Measurements from ENCODE around the gene POM121. TPM values are rescaled to one million over a fixed set of nuclear protein-coding genes. Genes with fewer than 3 reads are reported as not detected.
"Not testable (repeated sequence)": the region's sequence is repeated elsewhere in the genome, so short reads cannot be mapped to it uniquely, and the experiment has no call there.

Gene POM121
- total RNA-seq, 6 donors from 2014 or later = 25.5 to 37.2 (median 32.8) TPM

DNA sequence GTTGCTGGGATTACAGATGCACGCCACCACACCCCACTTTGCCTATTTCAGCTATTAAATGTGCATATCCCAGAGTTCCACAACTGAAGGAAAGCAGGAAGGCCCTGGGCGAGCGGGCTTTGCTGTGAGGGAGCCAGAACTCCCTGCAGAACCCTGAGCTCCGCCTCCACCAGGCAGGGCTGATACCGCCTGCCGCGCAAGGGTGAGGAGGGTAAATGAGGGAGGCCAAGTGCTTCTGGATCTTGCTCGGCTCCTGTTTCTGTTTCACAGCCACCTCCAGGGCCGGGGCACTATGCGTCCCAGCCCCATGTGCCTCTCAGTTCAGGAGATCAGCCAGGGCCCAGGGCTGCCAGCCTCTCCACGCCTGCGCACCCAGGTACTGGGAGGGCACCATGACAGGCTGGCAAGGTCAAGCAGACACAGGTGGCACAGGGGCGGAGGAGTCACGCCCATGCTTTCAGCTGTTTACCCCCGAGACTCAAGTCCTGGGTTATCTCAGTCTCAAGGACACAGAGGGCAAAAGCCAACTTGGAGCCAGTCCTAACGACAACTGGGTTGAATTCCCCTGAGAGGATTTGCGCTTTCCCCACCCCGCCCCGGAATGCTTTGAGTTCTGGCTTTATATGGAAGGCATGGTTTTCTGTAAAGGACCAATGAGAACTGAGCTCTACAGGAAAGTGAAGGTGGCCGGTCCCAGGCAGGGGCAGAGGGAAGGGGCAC is 35.9 kb downstream of the POM121 start:
- no CpG with 5 or more reads among the region's 20 CpGs for WGBS, 2 donors
- peak; percentile 57 to 90 for ATAC-seq (ENCODE audit: low FRiP score in 2 of 2)

DNA sequence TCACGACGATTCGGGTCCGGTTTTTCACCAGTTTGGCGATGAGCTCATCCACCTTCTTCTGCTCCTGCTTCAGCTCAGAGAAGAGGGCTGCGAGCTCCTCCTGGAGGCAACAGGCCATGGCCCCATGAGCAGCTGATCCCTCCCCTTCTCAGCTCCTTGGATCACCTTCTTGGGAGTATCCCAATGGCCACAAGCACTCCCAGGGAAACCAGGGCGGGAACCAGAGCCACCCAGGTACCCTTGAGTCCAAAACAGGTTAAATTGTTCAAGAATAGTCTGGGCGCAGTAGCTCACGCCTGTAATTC is 36.4 kb downstream of the POM121 start:
- not testable (repeated sequence) for DNase-seq, H3K9me3 ChIP-seq, H3K36me3 ChIP-seq, H3K4me1 ChIP-seq, H3K4me3 ChIP-seq, H3K27ac ChIP-seq, H3K27me3 ChIP-seq
- ATAC-seq (ENCODE audit: low FRiP score in 2 of 2) = peak in 1 of 2 donors; percentile 54
- no CpG with 5 or more reads among the region's 9 CpGs for WGBS, 2 donors

More for the DNA sequence above, 35.9 kb downstream of the POM121 start:
- H3K27ac ChIP-seq, H3K27me3 ChIP-seq, H3K4me3 ChIP-seq, H3K9me3 ChIP-seq, H3K4me1 ChIP-seq, DNase-seq, H3K36me3 ChIP-seq: not testable (repeated sequence)

DNA sequence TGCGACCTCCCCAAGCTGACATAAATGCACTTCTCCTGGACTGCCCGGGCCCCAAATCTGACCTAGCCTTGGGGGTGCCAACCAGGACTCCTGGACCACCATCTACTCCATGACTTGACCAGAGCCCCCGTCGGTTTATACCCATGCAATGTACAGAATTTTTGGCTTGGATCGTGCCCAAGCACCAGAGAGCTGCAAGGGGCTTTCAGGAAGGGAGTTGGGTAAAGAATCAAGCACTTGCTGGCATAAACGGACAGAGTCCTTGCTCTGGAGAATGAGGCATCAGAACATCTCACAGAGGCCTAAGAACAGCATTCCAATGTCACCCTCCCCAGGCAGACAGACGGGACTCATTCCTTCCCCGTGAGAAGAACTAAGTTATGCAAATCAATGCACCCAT is 38.2 kb downstream of the POM121 start:
- not testable (repeated sequence) for H3K36me3 ChIP-seq; H3K27me3 ChIP-seq; DNase-seq; ATAC-seq (ENCODE audit: low FRiP score in 2 of 2); H3K9me3 ChIP-seq; H3K4me1 ChIP-seq; H3K27ac ChIP-seq; H3K4me3 ChIP-seq
- 84% methylated on average over 3 of the region's 8 CpGs; no CpG with 5 or more reads in 1 of the 2 donors for WGBS, 2 donors

DNA sequence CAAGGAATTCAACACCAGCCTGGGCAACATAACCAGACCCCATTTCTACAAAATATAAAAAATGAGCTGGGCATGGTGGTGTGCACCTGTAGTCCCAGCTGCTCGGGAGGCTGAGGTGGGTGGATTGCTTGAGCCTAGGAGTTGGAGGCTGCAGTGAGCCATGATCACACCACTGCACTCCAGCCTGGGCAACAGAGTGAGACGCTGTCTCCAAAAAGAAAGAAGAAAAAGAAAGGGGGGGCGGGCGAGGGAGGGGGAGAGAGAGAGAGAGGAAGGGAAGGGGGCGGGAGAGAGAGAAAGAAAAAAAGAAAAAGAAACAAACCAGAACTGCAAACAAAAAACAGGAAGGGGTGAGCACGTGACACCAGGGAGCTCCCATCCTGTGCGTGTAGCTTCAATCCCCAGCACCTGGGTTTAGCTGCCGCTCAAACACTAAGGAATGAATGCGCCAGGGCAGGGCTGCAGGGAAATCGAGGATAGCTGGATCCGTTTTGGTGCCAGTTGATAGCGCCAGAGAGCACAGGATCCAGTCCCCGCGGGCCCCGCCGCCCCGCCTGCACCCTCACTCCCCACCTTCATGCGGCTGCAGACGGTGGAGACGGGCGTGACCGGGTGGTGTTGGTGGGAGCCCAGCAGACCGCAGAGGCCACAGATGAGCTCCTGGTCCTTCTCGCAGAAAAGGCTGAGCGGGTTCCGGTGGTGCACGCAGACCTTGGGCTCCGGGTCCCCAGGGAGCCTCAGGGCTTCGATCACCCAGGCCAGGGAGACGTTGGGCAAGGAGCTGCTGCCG is 40.5 kb downstream of the POM121 start:
- H3K27me3 ChIP-seq, DNase-seq, H3K36me3 ChIP-seq, H3K9me3 ChIP-seq, H3K27ac ChIP-seq, H3K4me1 ChIP-seq, H3K4me3 ChIP-seq: not testable (repeated sequence)
- no CpG with 5 or more reads among the region's 31 CpGs for WGBS, 2 donors
- ATAC-seq (ENCODE audit: low FRiP score in 2 of 2) = peak in 1 of 2 donors; percentile 27

DNA sequence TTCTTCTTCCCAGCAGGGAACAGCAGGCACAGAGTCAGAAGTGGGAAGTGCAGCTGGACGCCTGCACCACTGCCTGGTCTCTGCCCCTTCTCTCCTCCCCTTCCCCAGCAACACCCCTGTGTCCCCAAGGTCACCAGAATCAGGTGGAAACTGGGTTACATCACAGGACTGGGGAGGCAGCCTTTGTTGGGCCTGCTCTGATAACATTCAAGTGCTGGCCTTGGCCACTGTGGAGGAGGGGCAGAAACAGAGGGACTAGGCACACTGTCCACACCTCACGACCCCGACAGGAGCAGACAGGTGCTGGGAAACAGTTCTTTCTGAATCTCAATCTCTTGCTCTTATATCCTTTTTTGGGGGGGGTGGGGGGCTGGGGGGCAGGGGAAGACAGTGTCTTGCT is 42.0 kb downstream of the POM121 start:
- not testable (repeated sequence) for H3K4me3 ChIP-seq, H3K36me3 ChIP-seq, H3K4me1 ChIP-seq, H3K27ac ChIP-seq, H3K9me3 ChIP-seq, H3K27me3 ChIP-seq, DNase-seq
- 83 to 86% methylated on average over 2 of the region's 3 CpGs for WGBS, 2 donors
- ATAC-seq (ENCODE audit: low FRiP score in 2 of 2) = peak in 1 of 2 donors; percentile 20

DNA sequence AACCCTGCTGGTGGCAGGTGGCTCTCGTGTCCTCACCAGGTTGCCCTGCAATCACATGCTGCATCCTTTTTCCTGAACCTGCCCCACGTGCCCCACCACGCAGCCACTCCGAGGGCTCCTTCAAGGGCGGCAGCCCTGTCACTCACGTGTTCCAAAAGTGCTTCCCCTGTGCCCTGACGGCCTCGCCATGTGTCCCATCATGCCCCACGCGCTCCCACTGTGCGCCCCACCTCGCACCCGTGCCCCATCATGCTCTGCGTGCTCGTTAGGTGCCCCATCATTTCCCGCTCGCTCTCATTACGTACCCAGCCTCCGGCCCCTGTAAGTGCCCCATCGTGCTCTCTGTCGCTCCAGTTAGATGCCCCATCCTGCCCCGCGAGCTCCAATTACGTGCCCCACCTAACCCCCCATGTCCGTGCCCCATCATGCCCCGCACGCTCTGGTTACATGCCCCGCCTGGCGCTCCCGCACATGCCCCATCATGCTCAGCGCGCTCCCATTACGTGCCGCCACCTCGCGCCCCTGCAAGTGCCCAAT is 44.2 kb downstream of the POM121 start, which contains the start of gene TRIM74:
TRIM74 (minus strand) TSS at position 487 of the 537 bp plus-strand sequence. CDS start 3,309 bp downstream, outside the sequence.
- H3K27me3 ChIP-seq, H3K4me3 ChIP-seq, H3K36me3 ChIP-seq, H3K27ac ChIP-seq, H3K9me3 ChIP-seq, H3K4me1 ChIP-seq: not testable (repeated sequence)
- ATAC-seq (ENCODE audit: low FRiP score in 2 of 2) = peak in 1 of 2 donors; percentile 11
- DNase-seq = peak in 1 of 2 donors; percentile 78
- WGBS, 2 donors = 56 to 73% methylated on average over 5 to 13 of the region's 36 CpGs

DNA sequence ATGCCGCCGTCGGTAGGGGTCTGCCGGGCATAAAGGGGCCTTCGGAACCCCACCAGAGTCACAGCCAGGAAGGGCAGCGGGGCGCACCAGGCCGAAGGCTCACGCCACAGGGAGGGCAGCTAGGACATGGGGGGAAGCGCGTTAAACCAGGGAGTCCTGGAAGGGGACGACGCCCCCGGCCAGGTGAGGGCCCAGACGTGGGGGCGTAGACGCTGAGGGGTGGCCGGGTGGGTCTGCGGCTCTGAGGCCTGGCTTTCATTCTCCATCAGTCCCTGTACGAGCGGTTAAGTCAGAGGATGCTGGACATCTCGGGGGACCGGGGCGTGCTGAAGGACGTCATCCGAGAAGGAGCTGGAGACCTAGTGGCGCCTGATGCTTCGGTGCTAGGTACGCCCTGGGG is 44.8 kb downstream of the POM121 start:
- DNase-seq = peak in 1 of 2 donors; percentile 48

DNA sequence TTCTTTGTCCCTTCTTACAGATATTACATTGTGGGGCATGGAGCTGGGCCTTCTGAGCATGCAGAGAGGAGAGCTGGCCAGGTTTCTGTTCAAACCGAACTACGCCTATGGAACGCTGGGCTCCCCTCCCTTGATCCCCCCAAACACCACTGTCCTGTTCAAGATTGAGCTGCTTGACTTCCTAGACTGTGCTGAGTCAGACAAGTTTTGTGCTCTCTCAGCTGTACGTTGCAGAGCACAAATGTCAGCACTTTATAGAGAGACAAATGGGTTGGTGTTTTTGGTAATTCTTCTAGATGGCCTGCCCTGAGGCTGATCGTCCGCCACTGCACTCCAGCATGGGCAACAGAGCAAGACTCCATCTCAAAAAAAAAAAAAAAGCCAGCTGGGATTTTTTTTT is 46.6 kb downstream of the POM121 start:
- no CpG with 5 or more reads among the region's 6 CpGs for WGBS, 2 donors
- not testable (repeated sequence) for DNase-seq; H3K36me3 ChIP-seq; H3K4me3 ChIP-seq; ATAC-seq (ENCODE audit: low FRiP score in 2 of 2); H3K4me1 ChIP-seq; H3K27ac ChIP-seq; H3K27me3 ChIP-seq; H3K9me3 ChIP-seq

More for the DNA sequence above, 44.8 kb downstream of the POM121 start:
- not testable (repeated sequence) for H3K4me1 ChIP-seq; H3K4me3 ChIP-seq; H3K27me3 ChIP-seq; ATAC-seq (ENCODE audit: low FRiP score in 2 of 2); H3K9me3 ChIP-seq; H3K36me3 ChIP-seq; H3K27ac ChIP-seq
- WGBS, 2 donors = no CpG with 5 or more reads among the region's 29 CpGs

DNA sequence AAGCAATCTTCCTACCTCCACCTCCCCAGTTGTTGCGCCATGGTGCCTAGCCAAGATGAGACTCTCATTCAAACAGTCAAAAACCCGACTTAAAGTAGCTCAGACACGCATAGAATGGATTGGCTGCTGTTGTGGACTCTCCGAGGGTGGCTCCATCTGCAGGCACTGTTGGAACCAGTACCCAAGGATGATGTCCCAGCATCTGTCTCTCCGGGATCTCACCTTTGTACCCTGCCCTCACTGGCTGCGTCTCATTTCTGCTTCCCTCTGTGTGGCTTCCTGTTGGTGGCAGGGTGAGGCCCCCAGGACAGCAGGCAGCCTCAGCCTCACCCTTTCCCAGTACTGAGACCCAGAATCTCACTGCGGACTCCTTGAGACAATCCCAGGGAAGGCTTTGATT is 49.9 kb downstream of the POM121 start:
- H3K27ac ChIP-seq; H3K4me1 ChIP-seq; H3K36me3 ChIP-seq; H3K27me3 ChIP-seq; DNase-seq; ATAC-seq (ENCODE audit: low FRiP score in 2 of 2); H3K9me3 ChIP-seq; H3K4me3 ChIP-seq: not testable (repeated sequence)
- WGBS, 2 donors = no CpG with 5 or more reads among the region's 7 CpGs

DNA sequence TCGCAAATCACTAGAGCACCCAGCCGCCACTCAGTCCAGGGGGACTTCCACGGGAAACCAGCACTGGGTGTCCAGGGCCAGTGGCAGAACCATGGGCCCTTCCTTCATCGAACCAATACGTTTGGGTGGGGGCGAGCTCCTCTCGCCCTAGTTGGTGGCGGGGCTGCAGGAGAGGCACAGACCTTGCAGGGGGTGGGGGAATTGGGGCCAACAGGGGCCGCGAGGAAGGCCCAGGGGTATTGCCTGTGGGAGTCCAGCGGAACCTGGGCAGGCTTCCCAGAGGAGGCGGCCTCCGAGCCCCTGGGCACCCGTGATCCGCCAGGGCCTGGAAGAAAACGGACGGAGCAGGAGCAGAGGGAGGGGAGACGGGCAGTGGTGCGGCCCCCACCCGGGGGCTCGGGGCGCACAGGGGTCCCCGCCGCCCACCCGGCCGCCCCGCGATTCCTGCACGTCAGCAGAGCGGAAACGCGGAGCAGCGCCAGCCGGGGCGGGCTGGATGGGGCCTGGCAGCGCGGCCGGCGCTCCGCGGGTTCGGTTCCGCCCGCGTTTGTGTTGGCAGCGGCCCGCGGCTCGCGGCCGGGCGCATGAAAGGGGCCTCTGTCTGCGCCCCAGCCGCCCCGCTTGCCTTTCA is 50.9 kb downstream of the POM121 start:
- not testable (repeated sequence) for H3K4me1 ChIP-seq, H3K36me3 ChIP-seq, H3K27ac ChIP-seq, H3K4me3 ChIP-seq, H3K27me3 ChIP-seq, H3K9me3 ChIP-seq
- DNase-seq (peak in 1 of 2 donors; percentile 63), ATAC-seq (ENCODE audit: low FRiP score in 2 of 2) (peak in 1 of 2 donors; percentile 29)
- WGBS, 2 donors = 100% methylated on average over 1 of the region's 55 CpGs; no CpG with 5 or more reads in 1 of the 2 donors

DNA sequence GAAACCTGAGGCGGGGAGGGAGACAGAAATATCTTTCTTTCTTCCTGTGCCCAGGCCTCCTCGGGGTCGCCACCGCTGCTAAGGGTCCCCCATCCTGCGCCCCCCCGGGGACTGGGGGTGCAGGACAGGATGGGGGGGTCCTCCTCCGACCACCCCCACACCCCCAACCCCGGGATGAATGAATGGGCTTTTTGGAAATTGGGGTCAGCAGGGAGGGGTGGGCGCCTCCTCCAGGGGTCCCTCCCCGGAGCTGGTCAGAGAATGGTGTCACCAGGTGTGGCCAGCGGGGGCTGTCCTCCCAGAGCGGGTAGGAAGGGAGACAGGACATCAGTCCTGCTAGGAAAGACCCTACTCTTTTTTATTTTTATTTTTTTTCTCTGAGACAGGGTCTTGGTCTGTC is 51.5 kb downstream of the POM121 start:
- H3K4me3 ChIP-seq, H3K9me3 ChIP-seq, H3K27me3 ChIP-seq, H3K27ac ChIP-seq, H3K4me1 ChIP-seq, H3K36me3 ChIP-seq: not testable (repeated sequence)
- ATAC-seq (ENCODE audit: low FRiP score in 2 of 2) (peak; percentile 15 to 42), DNase-seq (peak in 1 of 2 donors; percentile 34)
- 93% methylated on average over 3 of the region's 12 CpGs; no CpG with 5 or more reads in 1 of the 2 donors for WGBS, 2 donors

DNA sequence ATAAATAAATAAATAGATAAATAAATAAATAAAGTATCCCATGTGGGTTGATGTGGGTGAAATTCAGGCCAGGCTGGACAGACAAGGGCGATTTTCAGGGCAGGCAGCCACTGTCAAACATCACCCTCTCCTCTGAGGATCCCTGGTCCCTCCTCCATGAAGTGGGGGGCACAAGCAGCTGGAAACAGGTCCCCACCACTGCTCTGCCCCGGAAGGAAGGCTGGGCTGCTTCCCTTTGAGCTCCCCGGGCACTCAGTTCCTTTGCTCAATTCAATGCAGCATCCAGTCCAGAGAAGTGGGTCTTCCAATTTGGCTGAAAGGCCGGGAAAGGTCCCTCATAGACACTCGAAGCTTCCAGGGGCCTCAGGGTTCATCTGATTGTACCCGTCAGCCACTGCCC is 55.5 kb downstream of the POM121 start:
- H3K4me3 ChIP-seq; DNase-seq; H3K4me1 ChIP-seq; H3K9me3 ChIP-seq; ATAC-seq (ENCODE audit: low FRiP score in 2 of 2); H3K27ac ChIP-seq; H3K27me3 ChIP-seq; H3K36me3 ChIP-seq: not testable (repeated sequence)
- WGBS, 2 donors = no CpG with 5 or more reads among the region's 6 CpGs

DNA sequence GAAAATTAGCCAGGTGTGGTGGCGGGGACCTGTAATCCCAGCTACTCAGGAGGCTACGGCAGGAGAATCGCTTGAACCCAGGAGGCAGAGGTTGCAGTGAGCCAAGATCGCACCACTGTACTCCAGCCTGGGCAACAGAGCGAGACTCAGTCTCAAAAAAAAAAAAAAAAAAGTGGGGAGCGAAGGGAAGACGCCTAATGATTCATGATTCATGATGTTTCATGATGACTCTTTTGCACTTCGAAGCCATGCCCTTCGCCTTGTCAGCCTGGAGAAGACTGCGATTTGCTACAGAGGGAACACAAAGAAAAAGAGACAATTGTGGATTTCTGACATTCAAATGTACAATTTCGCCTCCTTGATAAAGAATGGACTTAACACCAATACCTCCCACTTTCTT is 57.2 kb downstream of the POM121 start:
- DNase-seq; H3K4me1 ChIP-seq; H3K27ac ChIP-seq; H3K4me3 ChIP-seq; H3K9me3 ChIP-seq; H3K27me3 ChIP-seq; ATAC-seq (ENCODE audit: low FRiP score in 2 of 2); H3K36me3 ChIP-seq: not testable (repeated sequence)
- WGBS, 2 donors = 96% methylated on average over 8 of the region's 11 CpGs; no CpG with 5 or more reads in 1 of the 2 donors

All from upper lobe of left lung (tissue), 6 donors.